GM12865 (cell line): ENCODE data around the gene AP3S2.

Experiments
- DNase-seq: peaks from one replicate; pipeline ENCODE4 v3.0.0; 2010; ENCODE audit warnings: low read depth
- H3K4me3 ChIP-seq: 2 replicates; pipeline ENCODE4 v1.5.1; 2011; ENCODE audit warnings: mild to moderate bottlenecking, low read depth, low read length, control low read depth
- TF ChIP-seq, protein P1 (sequence below): IDR thresholded peaks from 2 replicates; pipeline ENCODE4 v1.5.1; 2011; ENCODE audit warnings: low read length, control low read depth, low read depth, inconsistent platforms; ENCODE audit not compliant: insufficient read depth; ENCODE audit errors: missing control alignments

The AP3S2 gene

DNA sequence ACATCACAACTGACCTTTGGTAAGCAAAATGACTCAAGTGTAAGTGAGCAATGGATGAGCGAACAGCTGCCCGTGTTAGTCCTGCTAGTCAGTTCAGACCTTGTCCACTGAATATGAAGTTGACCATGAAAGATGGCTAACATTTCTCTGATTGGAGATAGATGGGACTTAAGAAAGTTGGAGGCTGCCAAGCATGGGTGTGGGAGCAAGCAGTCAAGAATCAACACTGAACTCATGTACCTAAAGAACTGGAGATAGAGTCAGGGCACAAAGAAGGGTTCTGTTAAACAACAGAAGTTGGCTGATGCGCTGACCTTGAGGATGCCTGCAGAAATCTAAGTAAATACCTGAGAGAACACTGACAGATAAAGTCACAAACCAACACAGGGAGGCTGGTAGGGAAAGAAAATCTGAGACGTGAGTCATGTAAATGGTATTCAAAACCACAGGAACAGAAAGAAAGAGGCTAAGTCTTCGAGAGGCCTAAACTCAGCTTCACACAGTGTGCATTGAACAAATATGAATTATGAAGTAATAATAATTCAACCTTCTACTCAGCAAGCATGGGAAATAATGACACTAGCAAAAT, 48.4 kb downstream of the AP3S2 start:
- TF ChIP-seq, protein P1, sequence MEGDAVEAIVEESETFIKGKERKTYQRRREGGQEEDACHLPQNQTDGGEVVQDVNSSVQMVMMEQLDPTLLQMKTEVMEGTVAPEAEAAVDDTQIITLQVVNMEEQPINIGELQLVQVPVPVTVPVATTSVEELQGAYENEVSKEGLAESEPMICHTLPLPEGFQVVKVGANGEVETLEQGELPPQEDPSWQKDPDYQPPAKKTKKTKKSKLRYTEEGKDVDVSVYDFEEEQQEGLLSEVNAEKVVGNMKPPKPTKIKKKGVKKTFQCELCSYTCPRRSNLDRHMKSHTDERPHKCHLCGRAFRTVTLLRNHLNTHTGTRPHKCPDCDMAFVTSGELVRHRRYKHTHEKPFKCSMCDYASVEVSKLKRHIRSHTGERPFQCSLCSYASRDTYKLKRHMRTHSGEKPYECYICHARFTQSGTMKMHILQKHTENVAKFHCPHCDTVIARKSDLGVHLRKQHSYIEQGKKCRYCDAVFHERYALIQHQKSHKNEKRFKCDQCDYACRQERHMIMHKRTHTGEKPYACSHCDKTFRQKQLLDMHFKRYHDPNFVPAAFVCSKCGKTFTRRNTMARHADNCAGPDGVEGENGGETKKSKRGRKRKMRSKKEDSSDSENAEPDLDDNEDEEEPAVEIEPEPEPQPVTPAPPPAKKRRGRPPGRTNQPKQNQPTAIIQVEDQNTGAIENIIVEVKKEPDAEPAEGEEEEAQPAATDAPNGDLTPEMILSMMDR = no peak
- no peak for DNase-seq
- no peak overlapping the region for H3K4me3 ChIP-seq

DNA sequence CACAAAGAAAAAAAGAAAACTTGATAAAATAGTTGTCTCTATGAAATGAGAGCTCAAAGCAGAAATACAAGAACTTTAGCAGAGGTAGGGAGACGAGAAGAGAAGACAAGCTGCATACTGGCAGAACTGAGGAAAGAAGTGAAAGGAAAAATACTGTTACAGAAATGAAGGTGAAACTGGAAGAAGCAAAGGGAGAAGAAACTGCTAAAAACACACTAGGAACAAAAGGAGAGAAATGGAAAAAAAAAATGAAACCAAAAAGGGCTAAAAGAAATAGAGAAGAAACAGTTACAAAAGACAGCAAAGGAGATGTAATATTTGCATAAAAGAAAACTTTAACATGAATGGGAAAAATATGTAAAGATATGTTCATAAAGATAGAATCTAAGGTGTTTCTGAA, 51.8 kb downstream of the AP3S2 start:
- H3K4me3 ChIP-seq = no peak overlapping the region
- no peak for DNase-seq
- TF ChIP-seq, protein P1 = no peak

DNA sequence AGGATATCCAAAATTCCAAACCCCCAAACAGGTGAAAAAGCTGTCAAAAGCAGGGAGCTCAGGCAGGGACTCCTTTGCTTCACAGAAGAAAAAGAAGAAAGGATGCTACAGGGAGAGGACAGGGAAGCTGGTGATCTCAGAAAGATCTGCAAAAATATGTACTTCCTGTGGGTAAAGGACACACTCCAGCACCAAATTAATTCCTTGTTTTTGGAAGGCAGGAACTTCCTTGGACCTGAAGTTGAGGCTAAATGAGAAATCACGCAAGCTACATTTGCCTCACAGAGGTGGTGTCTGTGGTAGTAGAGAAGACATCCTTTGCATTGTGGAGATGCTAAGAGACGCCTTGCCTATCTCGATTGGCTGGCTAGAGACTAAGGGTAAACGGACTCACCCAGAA, 52.5 kb downstream of the AP3S2 start:
- no peak overlapping the region for H3K4me3 ChIP-seq
- DNase-seq = no peak
- TF ChIP-seq, protein P1 = no peak

DNA sequence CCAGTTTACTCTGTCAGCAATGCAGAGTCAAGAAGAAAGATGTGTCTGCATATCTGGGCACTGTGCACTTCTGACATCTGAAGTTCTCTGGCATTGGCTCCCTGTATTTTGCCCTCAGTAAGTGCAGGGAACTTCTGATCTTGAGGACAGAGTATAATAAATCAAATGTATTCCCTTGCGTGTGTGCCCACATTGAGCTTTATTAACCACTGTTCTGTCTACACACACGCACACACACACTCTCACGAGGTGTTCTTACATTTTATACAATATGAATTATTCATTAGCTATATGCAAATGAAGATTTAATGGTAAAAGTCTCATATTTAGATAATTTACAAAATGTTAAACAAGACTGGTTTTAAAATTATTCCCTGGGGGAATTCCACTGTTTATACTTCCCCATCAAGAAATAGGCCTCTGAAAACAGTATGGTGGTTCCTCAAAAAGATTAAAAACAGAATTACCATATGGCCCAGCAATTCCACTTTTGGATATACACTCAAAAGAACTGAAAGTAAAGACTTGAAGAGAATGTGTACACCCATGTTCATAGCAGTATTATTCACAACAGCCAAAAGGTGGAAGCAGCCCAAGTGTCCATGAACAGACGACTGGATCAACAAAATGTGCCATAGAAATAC, 54.5 kb downstream of the AP3S2 start:
- DNase-seq = no peak
- TF ChIP-seq, protein P1 = no peak
- no peak overlapping the region for H3K4me3 ChIP-seq

DNA sequence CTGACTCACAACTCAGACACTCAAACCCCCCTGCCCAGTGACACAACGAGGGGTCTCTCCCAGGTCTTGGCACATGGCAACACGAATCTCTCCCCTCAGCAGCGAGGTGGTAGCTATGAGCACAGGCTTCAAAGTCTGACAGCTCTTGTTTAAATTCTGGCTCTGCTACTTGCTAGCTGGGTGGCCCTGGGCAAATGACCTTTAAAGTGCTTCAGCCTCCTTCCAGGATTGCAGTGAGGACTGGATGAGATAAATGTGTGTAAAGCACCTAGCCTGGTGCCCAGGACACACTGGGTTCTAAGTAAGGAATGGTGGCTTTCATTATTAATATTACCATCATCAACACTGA, 56.0 kb downstream of the AP3S2 start:
- H3K4me3 ChIP-seq = no peak overlapping the region
- TF ChIP-seq, protein P1 = no peak
- DNase-seq = no peak

DNA sequence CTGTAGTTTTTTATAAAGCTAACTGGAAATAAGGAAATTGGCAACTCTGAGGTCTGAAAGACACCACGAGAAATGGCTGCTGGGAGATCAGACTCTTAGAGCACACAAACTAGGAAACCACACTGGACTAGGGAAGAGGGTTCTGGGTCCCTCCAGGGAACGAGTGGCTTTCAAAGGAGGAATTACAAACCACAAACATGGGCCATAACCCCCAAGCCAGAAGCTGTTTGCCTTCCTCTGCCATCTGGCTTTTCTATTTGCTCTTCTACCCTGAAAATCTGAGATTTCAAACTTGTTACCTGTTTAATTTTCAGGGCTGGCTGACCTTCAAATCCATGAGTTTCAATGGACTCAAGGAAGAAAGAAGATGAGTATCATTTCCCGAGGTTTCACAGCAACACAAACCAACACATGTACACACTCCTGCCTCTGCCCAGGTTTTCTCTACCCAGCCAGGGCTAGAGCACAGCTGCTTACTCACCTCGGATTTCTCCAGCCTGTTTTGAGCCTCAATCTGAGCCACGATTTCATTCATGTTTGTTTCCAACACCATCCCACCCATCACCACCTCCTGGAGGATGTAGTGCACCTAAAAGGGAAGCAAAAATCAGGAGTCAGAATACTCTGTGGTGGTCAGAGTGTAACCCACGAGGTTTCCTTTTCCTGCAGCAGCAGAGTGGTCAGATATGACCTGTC, 56.5 kb downstream of the AP3S2 start:
- no peak for DNase-seq
- TF ChIP-seq, protein P1 = no peak
- H3K4me3 ChIP-seq = no peak overlapping the region
